Activated T-helper 17 cell treated with anti-CD3 and anti-CD28 coated beads, Interleukin-2, amount 50 U/mL, for 72 hours (primary cell): ENCODE results near the gene RNF111. TPM values are rescaled to one million over a fixed set of nuclear protein-coding genes. Genes with fewer than 3 reads are reported as not detected.
"Not testable (repeated sequence)": the region's sequence is repeated elsewhere in the genome, so short reads cannot be mapped to it uniquely, and the experiment has no call there.

Experiments used
- ATAC-seq: fragments of 150-1000 bp; cut with Tn5 transposase; replicated peaks from 2 replicates; pipeline ENCODE4 v1.10.0; 2021; ENCODE audit warnings: mild to moderate bottlenecking, moderate library complexity
- H3K27ac Mint-ChIP-seq: one replicate; pipeline ENCODE4 v1.8.0; 2022; ENCODE audit warnings: mixed read lengths
- H3K27me3 Mint-ChIP-seq: one replicate; pipeline ENCODE4 v1.8.0; 2022; ENCODE audit warnings: mixed read lengths
- H3K36me3 Mint-ChIP-seq: one replicate; pipeline ENCODE4 v1.8.0; 2022; ENCODE audit warnings: low read depth, mild to moderate bottlenecking, mixed read lengths
- H3K4me1 Mint-ChIP-seq: one replicate; pipeline ENCODE4 v1.8.0; 2022; ENCODE audit warnings: mixed read lengths
- H3K4me3 Mint-ChIP-seq: one replicate; pipeline ENCODE4 v1.8.0; 2022; ENCODE audit warnings: mild to moderate bottlenecking, mixed read lengths
- H3K9me3 Mint-ChIP-seq: one replicate; pipeline ENCODE4 v1.8.0; 2022; ENCODE audit warnings: mixed read lengths
- total RNA-seq, 2 donors: library from RNA; stranded (reverse); gene quantifications; one replicate each; pipeline ENCODE4 v1.2.3, GENCODE V29; 2022

Gene RNF111
- total RNA-seq, 2 donors from 2014 or later: 28.9 to 46.2 TPM

- Mint-ChIP-seq H3K27ac (no peak overlapping the region), H3K36me3 (peaks cover 4% of the 10 kb centered on the region), H3K4me1 (peaks cover 7% of the 10 kb centered on the region), H3K9me3 (no peaks in the 10 kb centered on the region), H3K27me3 (no peaks in the 10 kb centered on the region), H3K4me3 (no peak overlapping the region)
- ATAC-seq: no peak
Measured at GRCh38 chr15:58983261-58983660, 4.2 kb upstream of the RNF111 start.

GRCh38 chr15:58985443-58985842, 2.0 kb upstream of the RNF111 start:
- H3K9me3 Mint-ChIP-seq: no peaks in the 10 kb centered on the region
- H3K4me3 Mint-ChIP-seq: no peak overlapping the region
- H3K27me3 Mint-ChIP-seq: no peaks in the 10 kb centered on the region
- ATAC-seq: no peak
- H3K27ac Mint-ChIP-seq: no peak overlapping the region
- H3K4me1 Mint-ChIP-seq: peaks cover 23% of the 10 kb centered on the region
- H3K36me3 Mint-ChIP-seq: peaks cover 23% of the 10 kb centered on the region

DNA sequence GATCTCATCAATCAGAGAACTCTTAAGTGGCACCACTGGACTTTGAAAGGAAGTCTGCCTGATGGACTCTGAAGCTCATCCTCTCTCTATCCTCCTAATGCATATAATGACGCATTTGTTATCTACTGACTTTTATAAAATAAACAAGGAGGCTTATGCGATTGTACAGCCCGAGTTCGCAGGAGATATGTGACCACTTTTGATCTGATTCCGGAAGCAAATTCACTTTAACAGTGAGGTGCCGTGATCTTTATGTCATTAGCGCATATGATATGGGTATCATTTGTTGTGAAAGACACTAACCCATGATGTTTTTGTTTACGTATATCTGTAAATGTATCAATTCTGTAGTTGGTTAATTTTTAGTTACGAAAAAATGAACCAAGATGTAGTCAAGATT, 427 bp upstream of the RNF111 start:
- H3K9me3 Mint-ChIP-seq: no peaks in the 10 kb centered on the region
- H3K27ac Mint-ChIP-seq: peak overlapping the region; percentile 99
- peak overlapping the region; percentile 99 for H3K4me3 Mint-ChIP-seq
- peaks cover 39% of the 10 kb centered on the region for H3K36me3 Mint-ChIP-seq
- no peak for ATAC-seq
- H3K4me1 Mint-ChIP-seq: peaks cover 29% of the 10 kb centered on the region
- no peaks in the 10 kb centered on the region for H3K27me3 Mint-ChIP-seq

GRCh38 chr15:58988006-58988785, 733 bp downstream of the RNF111 start:
- Mint-ChIP-seq H3K4me1 (peaks cover 26% of the 10 kb centered on the region), H3K9me3 (no peaks in the 10 kb centered on the region), H3K36me3 (peaks cover 44% of the 10 kb centered on the region), H3K27me3 (no peaks in the 10 kb centered on the region), H3K4me3 (peak overlapping the region; percentile 99), H3K27ac (peak overlapping the region; percentile 99)
- peak; percentile 68 for ATAC-seq

DNA sequence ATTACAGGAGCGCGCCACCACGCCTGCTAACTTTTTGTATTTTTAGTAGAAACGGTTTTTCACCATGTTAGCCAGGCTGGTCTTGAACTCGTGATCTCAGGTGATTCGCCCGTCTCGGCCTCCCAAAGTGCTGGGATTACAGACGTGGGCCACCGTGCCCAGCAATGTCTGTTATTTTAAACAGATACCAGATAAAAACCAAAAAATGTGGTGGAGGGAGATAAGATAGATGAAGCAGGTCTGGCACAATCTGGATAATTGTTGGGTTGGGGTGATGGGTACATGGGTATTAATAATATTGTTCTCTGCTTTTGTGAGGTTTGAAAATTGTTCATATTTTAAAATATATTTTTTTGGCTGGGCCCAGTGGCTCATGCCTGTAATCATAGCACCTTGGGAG, 4.7 kb downstream of the RNF111 start:
- H3K9me3 Mint-ChIP-seq: no peaks in the 10 kb centered on the region

DNA sequence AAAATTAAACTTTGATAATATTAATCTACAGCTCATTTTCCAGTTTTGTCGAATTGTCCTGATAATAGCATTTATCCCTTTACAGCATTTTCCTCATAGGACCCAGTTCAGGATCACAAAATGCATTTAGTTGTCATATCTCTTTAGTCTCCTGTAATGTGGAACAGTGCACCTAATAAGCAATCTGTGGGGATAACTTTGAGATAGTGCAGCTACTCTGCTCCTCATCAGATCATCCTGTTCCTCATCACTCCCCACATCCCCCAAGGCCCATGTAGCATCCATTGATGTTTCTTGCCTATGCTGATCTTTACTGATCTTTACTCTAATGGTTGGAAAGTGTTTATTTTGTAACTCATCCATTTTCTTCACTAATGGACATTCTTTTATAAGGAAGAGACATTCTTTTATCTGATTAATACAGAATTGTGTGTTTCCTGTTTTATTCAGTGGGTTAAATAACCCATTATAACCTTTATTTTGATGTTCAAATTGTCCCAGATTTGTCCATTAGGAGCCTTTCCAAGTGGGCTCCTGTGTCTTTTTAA, 7.5 kb downstream of the RNF111 start:
- Mint-ChIP-seq H3K36me3 (peaks cover 58% of the 10 kb centered on the region), H3K4me1 (peaks cover 16% of the 10 kb centered on the region), H3K4me3 (no peak overlapping the region), H3K27ac (no peak overlapping the region), H3K27me3 (no peaks in the 10 kb centered on the region), H3K9me3 (no peaks in the 10 kb centered on the region)
- ATAC-seq: no peak

More for the DNA sequence above, 4.7 kb downstream of the RNF111 start:
- no peak for ATAC-seq
- H3K4me1 Mint-ChIP-seq: peaks cover 31% of the 10 kb centered on the region
- no peaks in the 10 kb centered on the region for H3K27me3 Mint-ChIP-seq
- H3K27ac Mint-ChIP-seq: no peak overlapping the region
- H3K4me3 Mint-ChIP-seq: no peak overlapping the region
- peaks cover 68% of the 10 kb centered on the region for H3K36me3 Mint-ChIP-seq

DNA sequence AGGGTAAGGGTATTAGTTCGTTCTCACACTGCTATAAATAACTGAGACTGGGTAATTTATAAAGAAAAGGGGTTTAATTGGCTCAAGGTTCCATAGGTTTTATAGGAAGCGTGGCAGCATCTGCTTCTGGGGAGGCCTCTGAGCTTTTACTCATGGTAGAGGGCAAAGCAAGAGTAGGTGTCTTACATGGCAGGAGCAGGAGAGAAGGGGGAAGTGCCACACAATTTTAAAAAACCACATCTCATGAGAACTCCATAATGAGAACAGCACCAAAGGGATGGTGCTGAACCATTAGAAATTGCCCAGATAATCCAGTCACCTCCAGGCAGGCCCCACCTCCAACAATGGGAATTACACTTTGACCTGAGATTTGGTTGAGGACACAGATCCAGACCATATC, 12.2 kb downstream of the RNF111 start:
- no peaks in the 10 kb centered on the region for H3K27me3 Mint-ChIP-seq
- no peaks in the 10 kb centered on the region for H3K9me3 Mint-ChIP-seq
- H3K27ac Mint-ChIP-seq: no peak overlapping the region
- H3K4me3 Mint-ChIP-seq: no peak overlapping the region
- peaks cover 24% of the 10 kb centered on the region for H3K4me1 Mint-ChIP-seq
- no peak for ATAC-seq
- H3K36me3 Mint-ChIP-seq: peaks cover 32% of the 10 kb centered on the region

DNA sequence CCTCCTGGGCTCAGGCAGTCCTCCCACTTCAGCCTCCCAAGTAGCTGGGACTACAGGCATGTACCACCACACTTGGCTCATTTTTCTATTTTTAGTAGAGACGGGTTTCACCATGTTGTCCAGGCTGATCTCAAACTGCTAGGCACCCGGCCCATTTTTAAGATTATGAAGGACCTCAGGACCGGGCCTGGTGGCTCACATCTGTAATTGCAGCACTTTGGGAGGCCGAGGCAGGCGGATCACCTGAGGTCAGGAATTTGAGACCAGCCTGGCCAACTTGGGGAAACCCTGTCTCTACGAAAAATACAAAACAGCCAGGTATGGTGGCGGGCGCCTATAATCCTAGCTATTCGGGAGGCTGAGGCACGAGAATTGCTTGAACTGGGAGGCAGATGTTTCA, 12.8 kb downstream of the RNF111 start:
- not testable (repeated sequence) for H3K9me3 Mint-ChIP-seq, H3K27me3 Mint-ChIP-seq, ATAC-seq, H3K27ac Mint-ChIP-seq, H3K4me3 Mint-ChIP-seq
- H3K4me1 Mint-ChIP-seq: peaks cover 20% of the 10 kb centered on the region
- peaks cover 32% of the 10 kb centered on the region for H3K36me3 Mint-ChIP-seq

GRCh38 chr15:59001946-59002345, 14.5 kb downstream of the RNF111 start:
- Mint-ChIP-seq H3K9me3 (no peaks in the 10 kb centered on the region), H3K4me1 (peaks cover 20% of the 10 kb centered on the region), H3K4me3 (no peak overlapping the region), H3K27ac (no peak overlapping the region), H3K27me3 (no peaks in the 10 kb centered on the region), H3K36me3 (peaks cover 48% of the 10 kb centered on the region)
- ATAC-seq: no peak

DNA sequence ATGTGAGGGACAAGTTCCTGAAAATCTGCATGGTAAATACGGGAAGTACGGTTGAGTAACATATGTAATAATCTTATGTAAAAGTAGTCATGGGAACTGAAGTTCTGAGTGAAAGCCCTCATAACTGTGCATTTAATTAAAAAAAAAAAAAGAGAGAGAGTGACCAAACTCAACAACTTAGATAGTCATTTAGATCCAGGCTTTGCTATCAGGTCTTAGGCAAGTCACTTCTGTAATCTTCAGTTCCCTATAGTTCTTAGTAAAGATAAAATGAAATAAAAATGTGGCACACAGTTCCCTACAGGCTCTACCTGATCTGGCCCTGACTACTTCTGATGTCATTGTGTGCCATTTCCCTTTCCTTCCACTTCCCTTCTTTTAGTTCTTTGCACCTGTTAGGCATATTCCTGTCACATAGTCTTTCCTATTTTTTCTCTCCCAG, 15.0 kb downstream of the RNF111 start:
- Mint-ChIP-seq H3K4me1 (peaks cover 20% of the 10 kb centered on the region), H3K27ac (peak overlapping the region; percentile 2), H3K9me3 (no peaks in the 10 kb centered on the region), H3K4me3 (no peak overlapping the region), H3K27me3 (no peaks in the 10 kb centered on the region), H3K36me3 (peaks cover 48% of the 10 kb centered on the region)
- ATAC-seq: peak; percentile 47

DNA sequence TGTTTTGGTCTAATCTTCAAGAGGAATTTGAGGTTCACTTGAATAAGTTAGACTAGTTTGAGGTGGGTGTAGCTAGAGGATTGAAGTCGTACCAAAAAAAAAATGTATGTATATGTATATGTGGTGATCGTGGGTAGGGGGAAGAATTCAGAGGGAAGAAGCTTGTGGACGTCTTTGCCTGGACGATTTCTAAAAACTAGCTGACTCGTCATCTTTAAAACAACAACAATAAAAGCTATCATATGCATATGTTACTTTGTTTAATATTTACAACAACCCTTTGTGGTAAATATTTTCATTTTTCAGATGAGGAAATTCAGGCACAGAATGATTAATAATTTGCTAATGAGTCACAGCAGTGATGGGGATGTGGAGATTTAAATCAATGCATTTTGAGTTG, 18.1 kb downstream of the RNF111 start:
- Mint-ChIP-seq H3K4me3 (no peak overlapping the region), H3K27me3 (no peaks in the 10 kb centered on the region), H3K36me3 (peaks cover 49% of the 10 kb centered on the region), H3K9me3 (no peaks in the 10 kb centered on the region), H3K27ac (no peak overlapping the region), H3K4me1 (peaks cover 19% of the 10 kb centered on the region)
- no peak for ATAC-seq

GRCh38 chr15:59008086-59008485, 20.6 kb downstream of the RNF111 start:
- no peak for ATAC-seq
- no peak overlapping the region for H3K4me3 Mint-ChIP-seq

DNA sequence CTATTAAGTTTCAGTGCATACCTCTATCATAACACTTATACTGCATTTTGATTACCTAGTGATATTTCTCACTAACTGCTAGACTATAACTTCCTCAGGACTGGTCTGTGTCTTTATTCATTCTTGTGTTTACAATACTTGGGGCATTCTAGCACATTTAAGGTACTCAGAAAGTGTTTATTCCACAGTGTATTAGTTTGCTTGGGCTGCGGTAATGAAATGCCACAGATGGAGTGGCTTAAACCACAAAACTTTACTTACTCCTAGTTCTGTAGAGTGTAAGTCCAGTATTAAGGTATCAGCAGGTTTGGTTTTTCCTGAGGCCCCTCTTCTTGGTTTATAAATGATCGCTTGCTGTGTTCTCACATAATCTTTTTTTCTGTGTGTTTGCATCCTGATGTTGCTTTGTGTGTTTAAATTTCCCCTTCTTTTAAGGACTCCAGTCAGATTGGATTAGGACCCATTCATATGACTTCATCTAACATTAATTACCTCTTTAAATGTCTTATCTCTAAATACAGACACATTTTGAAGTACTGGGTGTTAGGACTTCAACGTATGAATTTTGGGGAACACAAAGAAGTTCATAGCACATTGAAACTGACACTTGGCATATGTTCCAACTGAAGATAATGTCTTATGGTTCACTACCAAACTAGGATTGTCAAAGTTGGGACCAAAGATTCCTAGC, 23.9 kb downstream of the RNF111 start:
- no peaks in the 10 kb centered on the region for H3K9me3 Mint-ChIP-seq
- H3K27ac Mint-ChIP-seq: no peak overlapping the region

More at GRCh38 chr15:59008086-59008485, 20.6 kb downstream of the RNF111 start:
- H3K27me3 Mint-ChIP-seq: no peaks in the 10 kb centered on the region
- peaks cover 8% of the 10 kb centered on the region for H3K4me1 Mint-ChIP-seq
- no peak overlapping the region for H3K27ac Mint-ChIP-seq
- H3K36me3 Mint-ChIP-seq: peaks cover 51% of the 10 kb centered on the region
- no peaks in the 10 kb centered on the region for H3K9me3 Mint-ChIP-seq

GRCh38 chr15:59013246-59013873, 25.9 kb downstream of the RNF111 start:
- no peak for ATAC-seq
- H3K27ac Mint-ChIP-seq: no peak overlapping the region
- no peaks in the 10 kb centered on the region for H3K27me3 Mint-ChIP-seq
- no peaks in the 10 kb centered on the region for H3K9me3 Mint-ChIP-seq
- H3K4me3 Mint-ChIP-seq: no peak overlapping the region
- H3K4me1 Mint-ChIP-seq: peaks cover 10% of the 10 kb centered on the region
- peaks cover 23% of the 10 kb centered on the region for H3K36me3 Mint-ChIP-seq

More for the DNA sequence above, 23.9 kb downstream of the RNF111 start:
- Mint-ChIP-seq H3K27me3 (no peaks in the 10 kb centered on the region), H3K4me1 (peaks cover 7% of the 10 kb centered on the region), H3K36me3 (peaks cover 41% of the 10 kb centered on the region), H3K4me3 (no peak overlapping the region)
- ATAC-seq: no peak
